K562 (cell line): ENCODE measurements around the gene NAPA. TPM values are rescaled to one million over a fixed set of nuclear protein-coding genes. Genes with fewer than 3 reads are reported as not detected.
A peak's percentile ranks its signal among the peaks of the same experiment; 100 is the strongest.

Experiments
- ATAC-seq: fragments of 200-7000 bp; cut with Tn5 transposase; 3 replicates; pipeline ENCODE4 v1.9.1; 2020; ENCODE audit warnings: moderate library complexity
- BruUV-seq: library from RNA; stranded (reverse); fragments of 400-500 nt; replicated peaks from 2 replicates; lab custom pipeline; 2021; lab: Mats Ljungman, UMichigan
- CTCF ChIA-PET: fragments of 300-600 bp; formaldehyde crosslinking; extraction: SDS; loops from one replicate; lab custom pipeline; 2021; ENCODE audit warnings: low intra/inter-chr PET ratio; lab: Yijun Ruan, JAX
- POLR2A ChIA-PET: fragments of 300-600, 350-650 bp; sonication (Branson Sonifier 250); formaldehyde crosslinking; extraction: SDS; loops from one replicate; lab custom pipeline; 2021; ENCODE audit warnings: antibody characterized with exemption, inconsistent platforms; lab: Yijun Ruan, JAX
- DNase-seq, 4 experiments: peaks; one replicate each; pipeline versions ENCODE4 v3.0.0 to v3.0.0-alpha.2; 2011 to 2018; ENCODE audit warnings: low spot score in 3 of 4, mixed read lengths in 3 of 4; ENCODE audit errors: extremely low read depth in 1 of 4
- FAIRE-seq: peaks from 2 replicates; lab custom pipeline; 2011; peaks lifted over from hg19 to GRCh38; lab: Jason Lieb, UNC
- H2AFZ ChIP-seq: 2 replicates; pipeline ENCODE4 v1.6.0; 2011; ENCODE audit warnings: low read depth, low read length, control low read depth, inconsistent platforms
- H3K27ac ChIP-seq: fragments of 200-600 bp; 3 replicates; pipeline ENCODE4 v1.8.0; 2011; ENCODE audit warnings: low read depth, mild to moderate bottlenecking, control low read depth, inconsistent platforms, low read length, moderate library complexity, mixed read lengths; ENCODE audit errors: extremely low read depth
- H3K27me3 ChIP-seq, 2 experiments: fragments of 300-600 bp in 1 of 2; 2 replicates in 1 of 2; 3 replicates in 1 of 2; pipeline versions ENCODE4 v1.6.0 to v1.8.0; 2011; ENCODE audit warnings: inconsistent platforms in 2 of 2, low read length in 2 of 2, mild to moderate bottlenecking in 1 of 2, mixed read lengths in 1 of 2, moderate library complexity in 1 of 2; ENCODE audit not compliant: control insufficient read depth in 2 of 2, insufficient read depth in 2 of 2
- H3K36me3 ChIP-seq: fragments of 300-600 bp; 3 replicates; pipeline ENCODE4 v1.8.0; 2011; ENCODE audit warnings: mild to moderate bottlenecking, low read length, inconsistent platforms; ENCODE audit not compliant: control insufficient read depth, insufficient read depth
- H3K4me1 ChIP-seq, 2 experiments: fragments of 200-600 bp in 1 of 2; replicated peaks in 1 of 2; 2 replicates in 1 of 2; 3 replicates in 1 of 2; pipeline versions ENCODE4 v1.5.1 to v1.8.0; 2011; ENCODE audit warnings: inconsistent platforms in 2 of 2, low read length in 2 of 2, mild to moderate bottlenecking in 1 of 2, mixed read lengths in 1 of 2, moderate library complexity in 1 of 2; ENCODE audit not compliant: control insufficient read depth in 2 of 2, insufficient read depth in 2 of 2
- H3K4me2 ChIP-seq: 2 replicates; pipeline ENCODE4 v1.6.1; 2011; ENCODE audit warnings: low read length, control low read depth, inconsistent platforms, mixed read lengths; ENCODE audit not compliant: insufficient read depth
- H3K4me3 ChIP-seq: fragments of 200-600 bp; sonication (generic), shearing (Covaris generic); 2 replicates; pipeline ENCODE4 v1.5.1; 2016; ENCODE audit warnings: control low read depth, inconsistent platforms
- H3K79me2 ChIP-seq: fragments of 200-600 bp; 3 replicates; pipeline ENCODE4 v1.8.0; 2011; ENCODE audit warnings: low read length, inconsistent platforms; ENCODE audit not compliant: control insufficient read depth, insufficient read depth
- H3K9ac ChIP-seq, 2 experiments: 2 replicates each; pipeline versions ENCODE4 v1.6.0 to v1.6.1; 2011; ENCODE audit warnings: low read depth in 2 of 2, low read length in 2 of 2, control low read depth in 1 of 2, inconsistent platforms in 1 of 2, mild to moderate bottlenecking in 1 of 2, mixed read lengths in 1 of 2; ENCODE audit not compliant: insufficient read depth in 1 of 2
- H3K9me1 ChIP-seq: one replicate; pipeline ENCODE4 v1.6.0; 2011; ENCODE audit warnings: inconsistent platforms, mild to moderate bottlenecking, low read length, moderate library complexity; ENCODE audit not compliant: control insufficient read depth, insufficient read depth
- H3K9me3 ChIP-seq: replicated peaks from 2 replicates; pipeline ENCODE4 v1.5.1; 2011; ENCODE audit warnings: low read depth, low read length, inconsistent platforms; ENCODE audit not compliant: control insufficient read depth, insufficient read depth
- H4K20me1 ChIP-seq: replicated peaks from 2 replicates; pipeline ENCODE4 v1.6.1; 2011; ENCODE audit warnings: low read length, inconsistent platforms, mixed read lengths; ENCODE audit not compliant: control insufficient read depth, insufficient read depth
- CREM ChIP-seq: IDR thresholded peaks from 2 replicates; pipeline ENCODE4 v1.6.1; 2014; ENCODE audit warnings: antibody characterized with exemption, low read depth
- CTBP1 ChIP-seq: fragments of 450-650 bp; IDR thresholded peaks from 2 replicates; pipeline ENCODE4 v1.6.1; 2016; ENCODE audit warnings: borderline replicate concordance
- DIDO1 ChIP-seq: fragments of 450-650 bp; IDR thresholded peaks from 2 replicates; pipeline ENCODE4 v1.6.1; 2016; ENCODE audit warnings: low read depth, missing biosample characterization, missing genetic modification characterization
- EHMT2 ChIP-seq: fragments of 450-650 bp; IDR thresholded peaks from 2 replicates; pipeline ENCODE4 v1.6.1; 2018; ENCODE audit warnings: antibody characterized with exemption
- ELF1 ChIP-seq: fragments of 200-800 bp; sonication (Bioruptor generic); IDR thresholded peaks from 2 replicates; pipeline ENCODE4 v1.6.1; 2016; ENCODE audit warnings: missing genetic modification characterization, missing compliant biosample characterization
- GATAD2A ChIP-seq: fragments of 450-650 bp; IDR thresholded peaks from 2 replicates; pipeline ENCODE4 v1.6.1; 2017
- HNRNPL ChIP-seq: fragments of 200-400 bp; formaldehyde crosslinking; IDR thresholded peaks from 2 replicates; pipeline ENCODE4 v1.6.1; 2017; ENCODE audit warnings: low read depth, mild to moderate bottlenecking, low read length
- NRF1 ChIP-seq, 2 experiments: fragments of 450-650 bp; IDR thresholded peaks in 1 of 2; conservative IDR thresholded peaks in 1 of 2; 2 replicates each; pipeline ENCODE4 v1.6.1; 2014; ENCODE audit warnings: mild to moderate bottlenecking in 2 of 2
- ZBTB8A ChIP-seq: fragments of 450-650 bp; IDR thresholded peaks from 2 replicates; pipeline ENCODE4 v1.6.1; 2018; ENCODE audit warnings: mild to moderate bottlenecking, moderate library complexity; ENCODE audit not compliant: partially characterized antibody
- ZNF197 ChIP-seq: fragments of 200-800 bp; sonication (Bioruptor generic); IDR thresholded peaks from 2 replicates; pipeline ENCODE4 v1.6.1; 2016; ENCODE audit warnings: low read depth, missing genetic modification characterization, missing compliant biosample characterization
- ZNF384 ChIP-seq: IDR thresholded peaks from 2 replicates; pipeline ENCODE4 v1.6.1; 2012; ENCODE audit warnings: low read depth, low read length, improper control_type of control experiment
- WGBS: fragments of 100-300 bp; shearing (Covaris generic); methylation state at CpG from one replicate; pipeline ENCODE4 v1.1.6; 2016; ENCODE audit warnings: low coverage, mixed read lengths; ENCODE audit not compliant: insufficient coverage; ENCODE audit errors: missing lambda C conversion rate; 5-methylcytosine and 5-hydroxymethylcytosine counted together
- in situ Hi-C: fragments of 300-500 bp; cut with MboI; formaldehyde crosslinking; loops from 4 replicates; pipeline ENCODE4 v1.15.0; 2018; ENCODE audit warnings: inconsistent platforms, mixed read lengths
- intact Hi-C: fragments of 100-400 bp; cut with micrococcal nuclease; formaldehyde crosslinking; loops from 2 replicates; pipeline ENCODE4 v1.14.2; 2022
- polyA plus RNA-seq, 8 experiments: library from polyadenylated mRNA; depleted of rRNA in 4 of 8; stranded (reverse) in 5 of 8; unstranded in 3 of 8; fragments of >200 nt; fragmentation: Nextera tagmentation in 2 of 8; fragmentation: Illumina TruSeq in 1 of 8; extraction: Ambion mirVana in 2 of 8; extraction: Trizol in 1 of 8; gene quantifications; 2 replicates each; pipeline versions ENCODE4 v1.2.1 to v1.2.3, GENCODE V29; 2011 to 2014; ENCODE audit warnings: inconsistent platforms in 1 of 8, missing spikeins in 1 of 8
- total RNA-seq, 7 experiments: library from RNA; depleted of rRNA in 6 of 7; stranded (reverse); fragments of >200 nt in 6 of 7; fragmentation: Illumina TruSeq in 2 of 7; extraction: Trizol in 2 of 7; gene quantifications; 2 replicates each; pipeline versions ENCODE4 v1.2.1 to v1.2.3, GENCODE V29; 2011 to 2021; ENCODE audit warnings: low replicate concordance in 1 of 7
- TF ChIP-seq, protein P1 (sequence below): sonication (generic); formaldehyde crosslinking; IDR thresholded peaks from 2 replicates; pipeline ENCODE4 v1.8.0; 2022; ENCODE audit warnings: mild to moderate bottlenecking, missing genetic modification reagents, borderline replicate concordance
- TF ChIP-seq, protein P2 (sequence below): sonication (generic); formaldehyde crosslinking; IDR thresholded peaks from 2 replicates; pipeline ENCODE4 v1.9.0; 2022; ENCODE audit warnings: mild to moderate bottlenecking, missing genetic modification reagents
- TF ChIP-seq, protein P3 (sequence below): fragments of 250-450 bp; sonication (Bioruptor Pico); IDR thresholded peaks from 2 replicates; pipeline ENCODE4 v1.8.0; 2021; ENCODE audit warnings: moderate library complexity, mild to moderate bottlenecking, inconsistent platforms
- TF ChIP-seq, protein P4 (sequence below): fragments of 250-450 bp; sonication (Bioruptor Pico); IDR thresholded peaks from 2 replicates; pipeline ENCODE4 v1.4.0; 2020; ENCODE audit warnings: borderline replicate concordance

NAPA gene
- total and polyA plus RNA-seq, 9 of the 15 experiments (the other 6 are each of a cell fraction or from before 2014, with no cell fraction given) = 5.4 to 98.6 (median 77.5) TPM

DNA sequence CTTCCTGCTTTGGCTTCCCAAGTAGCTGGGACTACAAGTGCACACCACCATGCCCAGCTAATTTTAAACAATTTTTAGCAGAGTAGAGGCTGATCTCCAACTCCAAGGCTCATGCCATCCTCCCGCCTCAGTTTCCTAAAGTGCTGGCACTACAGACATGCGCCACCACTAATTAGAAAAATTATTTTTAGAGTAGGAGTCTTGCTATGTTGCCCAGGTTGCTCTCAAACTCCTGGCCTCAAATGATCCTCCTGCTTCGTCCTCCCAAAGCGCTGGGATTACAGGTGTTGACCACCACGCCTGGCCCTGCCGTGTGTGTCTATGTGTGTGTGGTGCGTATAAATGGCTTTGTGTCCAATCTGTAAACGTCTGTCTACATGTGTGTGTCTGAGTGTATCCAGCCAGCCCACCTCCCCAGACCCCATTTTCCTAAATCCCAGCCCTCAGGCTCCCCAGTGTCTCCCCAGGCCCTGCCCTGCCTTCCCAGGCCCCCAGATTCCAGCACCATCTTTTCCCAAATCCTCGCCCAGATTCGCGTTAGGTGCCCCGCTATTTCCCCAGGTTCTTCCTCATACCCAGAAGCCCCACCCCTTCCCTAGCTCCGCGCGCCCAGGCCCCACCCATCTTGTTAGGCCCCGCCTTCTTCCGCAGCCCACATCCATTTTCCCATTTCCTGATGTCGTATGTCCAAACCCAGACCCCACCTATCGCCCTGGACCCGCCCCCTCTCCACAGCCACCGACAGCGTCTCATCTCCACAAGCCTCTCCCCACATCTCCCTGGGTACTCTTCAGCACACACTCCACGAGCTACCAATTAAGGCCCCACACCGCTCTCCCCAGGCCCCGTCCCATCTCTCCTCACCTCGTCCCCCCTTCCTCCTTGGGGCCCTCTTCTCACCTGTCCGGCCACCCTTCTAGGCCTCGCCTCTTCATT lies 68.1 kb downstream of the NAPA start (continued):
- TF ChIP-seq ZBTB8A = no peak

DNA sequence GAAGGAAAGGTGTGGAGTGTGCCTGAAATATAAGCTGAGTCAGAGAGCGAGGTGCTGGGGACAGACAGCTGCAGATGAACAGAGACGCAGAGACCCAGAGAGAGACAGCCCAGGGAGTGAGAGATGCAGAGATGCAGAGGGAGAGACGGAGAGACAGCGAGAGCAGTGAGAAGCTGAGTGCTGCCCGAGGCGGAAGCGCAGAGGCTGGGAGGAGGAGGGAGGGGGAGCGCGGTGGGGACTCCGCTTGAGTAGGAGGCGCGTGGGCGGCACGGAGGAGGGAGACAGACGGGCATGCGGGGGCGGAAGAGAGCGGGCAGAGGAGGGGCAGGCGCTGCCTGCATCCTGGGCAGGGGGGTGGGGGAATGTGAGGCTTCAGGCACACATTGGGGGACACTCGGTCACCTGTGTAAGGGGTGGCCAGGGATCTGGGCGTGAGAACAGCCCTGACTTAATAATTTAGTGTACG lies 68.9 kb downstream of the NAPA start:
- H3K27me3 ChIP-seq = peaks cover 19 to 46% of the 10 kb centered on the region in 2 experiments; a peak in 4 of 5 replicates
- peak overlapping the region in 1 of 2 experiments; percentile 82; a peak in 1 of 4 replicates for H3K9ac ChIP-seq
- H3K9me3 ChIP-seq = no peaks in the 10 kb centered on the region
- in situ Hi-C loops = no loop called here
- no TSS peak for BruUV-seq
- H3K4me2 ChIP-seq = peak overlapping the region; percentile 97
- ChIA-PET CTCF (no interaction called here), POLR2A (interaction anchor here (0.6 to 0.9 kb wide), 3 partner anchors 8 to 16 kb away, joined by 3 to 6 read pairs (median 3); no protein-coding TSS in a partner anchor)
- ATAC-seq (peak; percentile 12; the same call in 2 of the 3 replicates), DNase-seq (peak; percentile 61 to 76 (median 74)), FAIRE-seq (no peak)
- H3K9me1 ChIP-seq = peaks cover 5% of the 10 kb centered on the region
- no peak overlapping the region for H3K27ac ChIP-seq
- H2AFZ ChIP-seq = peak overlapping the region; percentile 100
- H3K4me1 ChIP-seq = peaks cover 13 to 39% of the 10 kb centered on the region in 2 experiments; a peak in 4 of 5 replicates
- H4K20me1 ChIP-seq = peaks cover 7% of the 10 kb centered on the region; the same call in 1 of the 2 replicates
- H3K79me2 ChIP-seq = no peaks in the 10 kb centered on the region
- peak overlapping the region; percentile 5; the same call in 1 of the 2 replicates for H3K4me3 ChIP-seq
- H3K36me3 ChIP-seq = no peaks in the 10 kb centered on the region
- WGBS = 0% methylated on average over 7 of the region's 22 CpGs
- intact Hi-C loops = loop anchor here (10.0 kb wide), 1 partner anchor 159 kb away; the partner anchor contains the start of gene BICRA
- peak; percentile 12 to 13; a peak in 1 of 4 replicates for TF ChIP-seq NRF1 (conservative IDR thresholded peaks at IDR 0.05 in 1 of 2, IDR thresholded peaks at IDR 0.05 in 1 of 2)
- TF ChIP-seq ZNF197 = no peak
- TF ChIP-seq HNRNPL = no peak
- TF ChIP-seq, protein P1, sequence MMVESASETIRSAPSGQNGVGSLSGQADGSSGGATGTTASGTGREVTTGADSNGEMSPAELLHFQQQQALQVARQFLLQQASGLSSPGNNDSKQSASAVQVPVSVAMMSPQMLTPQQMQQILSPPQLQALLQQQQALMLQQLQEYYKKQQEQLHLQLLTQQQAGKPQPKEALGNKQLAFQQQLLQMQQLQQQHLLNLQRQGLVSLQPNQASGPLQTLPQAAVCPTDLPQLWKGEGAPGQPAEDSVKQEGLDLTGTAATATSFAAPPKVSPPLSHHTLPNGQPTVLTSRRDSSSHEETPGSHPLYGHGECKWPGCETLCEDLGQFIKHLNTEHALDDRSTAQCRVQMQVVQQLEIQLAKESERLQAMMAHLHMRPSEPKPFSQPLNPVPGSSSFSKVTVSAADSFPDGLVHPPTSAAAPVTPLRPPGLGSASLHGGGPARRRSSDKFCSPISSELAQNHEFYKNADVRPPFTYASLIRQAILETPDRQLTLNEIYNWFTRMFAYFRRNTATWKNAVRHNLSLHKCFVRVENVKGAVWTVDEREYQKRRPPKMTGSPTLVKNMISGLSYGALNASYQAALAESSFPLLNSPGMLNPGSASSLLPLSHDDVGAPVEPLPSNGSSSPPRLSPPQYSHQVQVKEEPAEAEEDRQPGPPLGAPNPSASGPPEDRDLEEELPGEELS (CRISPR knock-in tag) = no peak
- TF ChIP-seq, protein P2, sequence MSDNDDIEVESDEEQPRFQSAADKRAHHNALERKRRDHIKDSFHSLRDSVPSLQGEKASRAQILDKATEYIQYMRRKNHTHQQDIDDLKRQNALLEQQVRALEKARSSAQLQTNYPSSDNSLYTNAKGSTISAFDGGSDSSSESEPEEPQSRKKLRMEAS = no peak
- TF ChIP-seq ELF1 (tag) = 0 out of 2 replicates have a peak, but pooled peaks have one; percentile 15
- TF ChIP-seq, protein P3, sequence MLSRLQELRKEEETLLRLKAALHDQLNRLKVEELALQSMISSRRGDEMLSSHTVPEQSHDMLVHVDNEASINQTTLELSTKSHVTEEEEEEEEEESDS (CRISPR knock-in tag) = no peak
- no peak for TF ChIP-seq CTBP1
- peak; percentile 28; the same call in 1 of the 2 replicates for TF ChIP-seq CREM
- TF ChIP-seq GATAD2A = 0 out of 2 replicates have a peak, but pooled peaks have one; percentile 26
- no peak for TF ChIP-seq DIDO1 (tag)
- no peak for TF ChIP-seq EHMT2
- TF ChIP-seq, protein P4, sequence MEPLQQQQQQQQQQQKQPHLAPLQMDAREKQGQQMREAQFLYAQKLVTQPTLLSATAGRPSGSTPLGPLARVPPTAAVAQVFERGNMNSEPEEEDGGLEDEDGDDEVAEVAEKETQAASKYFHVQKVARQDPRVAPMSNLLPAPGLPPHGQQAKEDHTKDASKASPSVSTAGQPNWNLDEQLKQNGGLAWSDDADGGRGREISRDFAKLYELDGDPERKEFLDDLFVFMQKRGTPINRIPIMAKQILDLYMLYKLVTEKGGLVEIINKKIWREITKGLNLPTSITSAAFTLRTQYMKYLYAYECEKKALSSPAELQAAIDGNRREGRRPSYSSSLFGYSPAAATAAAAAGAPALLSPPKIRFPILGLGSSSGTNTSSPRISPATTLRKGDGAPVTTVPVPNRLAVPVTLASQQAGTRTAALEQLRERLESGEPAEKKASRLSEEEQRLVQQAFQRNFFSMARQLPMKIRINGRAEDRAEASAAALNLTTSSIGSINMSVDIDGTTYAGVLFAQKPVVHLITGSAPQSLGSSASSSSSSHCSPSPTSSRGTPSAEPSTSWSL (CRISPR knock-in tag) = no peak
- TF ChIP-seq ZNF384 = no peak
